NOMO-1 (cell line): Measurements from ENCODE around the gene GPR55.

Source experiments
- DNase-seq, 2 experiments: peaks; one replicate each; lab custom pipeline; 2025; ENCODE audit not compliant: unreplicated experiment in 2 of 2; lab: John Stamatoyannopoulos, UW

GPR55 gene

GRCh38 chr2:230903231-230904150, 21.6 kb downstream of the GPR55 start:
- no peak for DNase-seq

GRCh38 chr2:230902180-230902899, 22.7 kb downstream of the GPR55 start:
- DNase-seq, result peak; percentile 38 to 52

GRCh38 chr2:230901006-230901405, 24.0 kb downstream of the GPR55 start:
- DNase-seq, result no peak

- no peak for DNase-seq
These were observed 24.6 kb downstream of the GPR55 start for GRCh38 chr2:230900336-230900995.

- no peak for DNase-seq
These were observed 25.3 kb downstream of the GPR55 start for GRCh38 chr2:230899786-230900185.

- no peak for DNase-seq
These were observed 25.8 kb downstream of the GPR55 start for GRCh38 chr2:230899287-230899686.

- DNase-seq, result no peak
These were observed 26.3 kb downstream of the GPR55 start for GRCh38 chr2:230898713-230899091.

GRCh38 chr2:230898016-230898712, 26.9 kb downstream of the GPR55 start:
- no peak for DNase-seq

GRCh38 chr2:230896346-230897115, 28.5 kb downstream of the GPR55 start:
- no peak for DNase-seq

GRCh38 chr2:230895536-230896345, 29.3 kb downstream of the GPR55 start:
- DNase-seq, result no peak

GRCh38 chr2:230893841-230894781, 30.9 kb downstream of the GPR55 start:
- peak in 1 of 2 experiments; percentile 24 for DNase-seq

- no peak for DNase-seq
These were observed 31.7 kb downstream of the GPR55 start for GRCh38 chr2:230893338-230893737.

- DNase-seq, result no peak
These were observed 33.5 kb downstream of the GPR55 start for GRCh38 chr2:230891509-230891908.

GRCh38 chr2:230891064-230891463, 34.0 kb downstream of the GPR55 start:
- no peak for DNase-seq

- no peak for DNase-seq
These were observed 34.4 kb downstream of the GPR55 start for GRCh38 chr2:230890646-230891045.

GRCh38 chr2:230889911-230890601, 35.0 kb downstream of the GPR55 start:
- DNase-seq, result no peak

GRCh38 chr2:230888824-230889400, 36.1 kb downstream of the GPR55 start:
- no peak for DNase-seq
